GM21360 (cell line): ENCODE data around the gene USP43.

Experiments used
- ATAC-seq: cut with Tn5 transposase; IDR thresholded peaks from one replicate; pipeline ENCODE4 v1.9.1; 2021; ENCODE audit warnings: mild to moderate bottlenecking, moderate library complexity; ENCODE audit not compliant: unreplicated experiment

Gene USP43

GRCh38 chr17:9705745-9706144 lies 60.4 kb downstream of the USP43 start:
- ATAC-seq, result no peak

- no peak for ATAC-seq
Observed at GRCh38 chr17:9707948-9708347, 62.6 kb downstream of the USP43 start.

GRCh38 chr17:9714801-9715200 lies 69.5 kb downstream of the USP43 start:
- no peak for ATAC-seq

- no peak for ATAC-seq
Observed at GRCh38 chr17:9715503-9716016, 70.2 kb downstream of the USP43 start.

GRCh38 chr17:9725575-9725974 lies 80.3 kb downstream of the USP43 start:
- no peak for ATAC-seq

- no peak for ATAC-seq
Observed at GRCh38 chr17:9726291-9726690, 81.0 kb downstream of the USP43 start.

GRCh38 chr17:9728005-9728404 lies 82.7 kb downstream of the USP43 start:
- ATAC-seq, result no peak

GRCh38 chr17:9728564-9728963 lies 83.2 kb downstream of the USP43 start:
- no peak for ATAC-seq

- no peak for ATAC-seq
Observed at GRCh38 chr17:9729034-9729650, 83.8 kb downstream of the USP43 start.

- ATAC-seq, result no peak
Observed at GRCh38 chr17:9729735-9730420, 84.6 kb downstream of the USP43 start.

- no peak for ATAC-seq
Observed at GRCh38 chr17:9750524-9750923, 105.2 kb downstream of the USP43 start.

- ATAC-seq, result no peak
Observed at GRCh38 chr17:9755083-9755482, 109.8 kb downstream of the USP43 start.

- no peak for ATAC-seq
Observed at GRCh38 chr17:9760266-9760665, 114.9 kb downstream of the USP43 start.

- ATAC-seq, result no peak
Observed at GRCh38 chr17:9763643-9764042, 118.3 kb downstream of the USP43 start.

GRCh38 chr17:9765322-9765721 lies 120.0 kb downstream of the USP43 start:
- ATAC-seq, result no peak

- ATAC-seq, result no peak
Observed at GRCh38 chr17:9766970-9767369, 121.7 kb downstream of the USP43 start.

GRCh38 chr17:9767432-9767991 lies 122.2 kb downstream of the USP43 start:
- no peak for ATAC-seq

- ATAC-seq, result no peak
Observed at GRCh38 chr17:9768381-9768934, 123.1 kb downstream of the USP43 start.

- no peak for ATAC-seq
Observed at GRCh38 chr17:9769036-9769695, 123.8 kb downstream of the USP43 start.

- ATAC-seq, result no peak
Observed at GRCh38 chr17:9771465-9771864, 126.1 kb downstream of the USP43 start.

- no peak for ATAC-seq
Observed at GRCh38 chr17:9772658-9773057, 127.3 kb downstream of the USP43 start.
